ENCODE results near the gene UIMC1.

The UIMC1 gene

GRCh38 chr5:176856746-176857145 is 149.8 kb downstream of the UIMC1 start:
- H4K20me1 ChIP-seq (ENCODE audit: low read depth, low read length): no peaks in the 10 kb centered on the region
- no peak overlapping the region for H3K4me3 ChIP-seq (ENCODE audit: insufficient read depth, low read length, poor library complexity, severe bottlenecking)
- no peak for TF ChIP-seq CTCF (IDR thresholded peaks at IDR 0.05; ENCODE audit: insufficient read depth, low read length, poor library complexity, severe bottlenecking)
- no peak for TF ChIP-seq EZH2phosphoT487 (conservative IDR thresholded peaks at IDR 0.05; ENCODE audit: low read length)
- H3K9ac ChIP-seq (ENCODE audit: low read length): no peak overlapping the region
- H3K9me2 ChIP-seq (replicated peaks; ENCODE audit: insufficient read depth, low read length): no peaks in the 10 kb centered on the region
- H3F3A ChIP-seq (ENCODE audit: insufficient read depth): no peaks in the 10 kb centered on the region
- H3K27ac ChIP-seq (ENCODE audit: low read depth, low read length): no peak overlapping the region
- no peak overlapping the region for H2AFZ ChIP-seq (ENCODE audit: low read depth, low read length, severe bottlenecking)
- H3K36me3 ChIP-seq (ENCODE audit: low read length): no peaks in the 10 kb centered on the region
- H3K27me3 ChIP-seq (ENCODE audit: low read length): no peaks in the 10 kb centered on the region
- no peaks in the 10 kb centered on the region for H3K9me3 ChIP-seq (ENCODE audit: insufficient read depth, low read length)
- H3K4me2 ChIP-seq (ENCODE audit: low read depth, low read length, poor library complexity, severe bottlenecking): no peak overlapping the region
- H3K79me2 ChIP-seq (ENCODE audit: insufficient read depth, low read length): no peaks in the 10 kb centered on the region

GRCh38 chr5:176855598-176855997 is 151.0 kb downstream of the UIMC1 start:
- H3K79me2 ChIP-seq (ENCODE audit: insufficient read depth, low read length): no peaks in the 10 kb centered on the region
- H3F3A ChIP-seq (ENCODE audit: insufficient read depth): no peaks in the 10 kb centered on the region
- H2AFZ ChIP-seq (ENCODE audit: low read depth, low read length, severe bottlenecking): no peak overlapping the region
- H3K4me2 ChIP-seq (ENCODE audit: low read depth, low read length, poor library complexity, severe bottlenecking): no peak overlapping the region
- no peaks in the 10 kb centered on the region for H3K9me2 ChIP-seq (replicated peaks; ENCODE audit: insufficient read depth, low read length)
- no peak overlapping the region for H3K27ac ChIP-seq (ENCODE audit: low read depth, low read length)
- no peaks in the 10 kb centered on the region for H3K27me3 ChIP-seq (ENCODE audit: low read length)
- H4K20me1 ChIP-seq (ENCODE audit: low read depth, low read length): no peaks in the 10 kb centered on the region
- no peak overlapping the region for H3K9ac ChIP-seq (ENCODE audit: low read length)
- TF ChIP-seq EZH2phosphoT487 (conservative IDR thresholded peaks at IDR 0.05; ENCODE audit: low read length): no peak
- no peak for TF ChIP-seq CTCF (IDR thresholded peaks at IDR 0.05; ENCODE audit: insufficient read depth, low read length, poor library complexity, severe bottlenecking)
- H3K4me3 ChIP-seq (ENCODE audit: insufficient read depth, low read length, poor library complexity, severe bottlenecking): no peak overlapping the region
- no peaks in the 10 kb centered on the region for H3K9me3 ChIP-seq (ENCODE audit: insufficient read depth, low read length)
- no peaks in the 10 kb centered on the region for H3K36me3 ChIP-seq (ENCODE audit: low read length)

Data from SU-DHL-6 (cell line).